PC-9 (cell line): ENCODE data around the gene SH3BP5L. TPM values are rescaled to one million over a fixed set of nuclear protein-coding genes. Genes with fewer than 3 reads are reported as not detected.

ENCODE experiments used
- BruUV-seq: library from RNA; stranded (reverse); fragments of 400-500 nt; replicated peaks from 2 replicates; lab custom pipeline; 2021; lab: Mats Ljungman, UMichigan
- CTCF ChIA-PET: fragments of 300-600 bp; sonication (Branson Sonifier 250); formaldehyde crosslinking; loops from one replicate; lab custom pipeline; 2022; ENCODE audit warnings: antibody characterized with exemption; lab: Charles Lee
- POLR2A ChIA-PET: fragments of 300-600 bp; sonication (Branson Sonifier 250); formaldehyde crosslinking; loops from one replicate; lab custom pipeline; 2022; ENCODE audit warnings: antibody characterized with exemption; ENCODE audit not compliant: unreplicated experiment; lab: Charles Lee
- DNase-seq, 2 experiments: peaks; one replicate each; pipeline versions ENCODE4 v3.0.0 to v3.0.0-alpha.2; 2015 to 2022; ENCODE audit warnings: mixed read lengths in 1 of 2
- H2AFZ ChIP-seq: fragments of 200-600 bp; sonication (generic); 2 replicates; pipeline ENCODE4 v1.8.1; 2017; ENCODE audit warnings: antibody characterized with exemption
- H3F3A ChIP-seq: fragments of 200-600 bp; sonication (generic); 2 replicates; pipeline ENCODE4 v1.8.1; 2017; ENCODE audit warnings: antibody characterized with exemption, mild to moderate bottlenecking, low read depth; ENCODE audit not compliant: insufficient read depth
- H3K27ac ChIP-seq: fragments of 200-600 bp; sonication (generic); 2 replicates; pipeline ENCODE4 v1.6.1; 2016; ENCODE audit warnings: mixed run types
- H3K27me3 ChIP-seq: fragments of 200-600 bp; sonication (generic); 2 replicates; pipeline ENCODE4 v1.6.1; 2016; ENCODE audit warnings: low read depth, mixed run types; ENCODE audit not compliant: insufficient read depth
- H3K36me3 ChIP-seq: fragments of 200-600 bp; sonication (generic); 2 replicates; pipeline ENCODE4 v1.6.1; 2016; ENCODE audit warnings: low read depth, mixed run types
- H3K4me1 ChIP-seq: fragments of 200-600 bp; sonication (generic); replicated peaks from 2 replicates; pipeline ENCODE4 v1.6.1; 2016; ENCODE audit warnings: mixed run types; ENCODE audit not compliant: insufficient read depth
- H3K4me2 ChIP-seq: fragments of 200-600 bp; sonication (generic); 2 replicates; pipeline ENCODE4 v1.6.1; 2017; ENCODE audit warnings: mixed run types
- H3K4me3 ChIP-seq: fragments of 200-600 bp; sonication (generic); 2 replicates; pipeline ENCODE4 v1.6.1; 2016; ENCODE audit warnings: mixed run types
- H3K79me2 ChIP-seq: fragments of 200-600 bp; sonication (generic); 2 replicates; pipeline ENCODE4 v1.6.1; 2017; ENCODE audit warnings: low read depth, mixed run types
- H3K9me2 ChIP-seq: fragments of 200-600 bp; sonication (generic); 2 replicates; pipeline ENCODE4 v1.8.1; 2017; ENCODE audit warnings: mild to moderate bottlenecking; ENCODE audit not compliant: insufficient read depth
- H3K9me3 ChIP-seq: fragments of 200-600 bp; sonication (generic); 2 replicates; pipeline ENCODE4 v1.8.1; 2016; ENCODE audit warnings: low read depth; ENCODE audit not compliant: insufficient read depth
- H4K20me1 ChIP-seq: fragments of 200-600 bp; sonication (generic); 2 replicates; pipeline ENCODE4 v1.8.1; 2017; ENCODE audit not compliant: insufficient read depth
- EZH2 ChIP-seq: fragments of 200-600 bp; sonication (generic); IDR thresholded peaks from 2 replicates; pipeline ENCODE4 v1.8.0; 2017; ENCODE audit warnings: antibody characterized with exemption, low read depth
- intact Hi-C: fragments of 100-400 bp; cut with micrococcal nuclease; formaldehyde crosslinking; loops from one replicate; pipeline ENCODE4 v1.10.0; 2022; ENCODE audit not compliant: unreplicated experiment
- total RNA-seq: library from RNA; stranded (reverse); gene quantifications from 2 replicates; pipeline ENCODE4 v1.2.3, GENCODE V29; 2021
- TF ChIP-seq, protein P1 (sequence below): fragments of 200-600 bp; sonication (generic); conservative IDR thresholded peaks from 2 replicates; pipeline ENCODE4 v1.6.1; 2017; ENCODE audit warnings: mixed run types, antibody characterized with exemption, mild to moderate bottlenecking, moderate library complexity

The SH3BP5L gene
- total RNA-seq, 1 experiment from 2014 or later, result 24.6 TPM

DNA sequence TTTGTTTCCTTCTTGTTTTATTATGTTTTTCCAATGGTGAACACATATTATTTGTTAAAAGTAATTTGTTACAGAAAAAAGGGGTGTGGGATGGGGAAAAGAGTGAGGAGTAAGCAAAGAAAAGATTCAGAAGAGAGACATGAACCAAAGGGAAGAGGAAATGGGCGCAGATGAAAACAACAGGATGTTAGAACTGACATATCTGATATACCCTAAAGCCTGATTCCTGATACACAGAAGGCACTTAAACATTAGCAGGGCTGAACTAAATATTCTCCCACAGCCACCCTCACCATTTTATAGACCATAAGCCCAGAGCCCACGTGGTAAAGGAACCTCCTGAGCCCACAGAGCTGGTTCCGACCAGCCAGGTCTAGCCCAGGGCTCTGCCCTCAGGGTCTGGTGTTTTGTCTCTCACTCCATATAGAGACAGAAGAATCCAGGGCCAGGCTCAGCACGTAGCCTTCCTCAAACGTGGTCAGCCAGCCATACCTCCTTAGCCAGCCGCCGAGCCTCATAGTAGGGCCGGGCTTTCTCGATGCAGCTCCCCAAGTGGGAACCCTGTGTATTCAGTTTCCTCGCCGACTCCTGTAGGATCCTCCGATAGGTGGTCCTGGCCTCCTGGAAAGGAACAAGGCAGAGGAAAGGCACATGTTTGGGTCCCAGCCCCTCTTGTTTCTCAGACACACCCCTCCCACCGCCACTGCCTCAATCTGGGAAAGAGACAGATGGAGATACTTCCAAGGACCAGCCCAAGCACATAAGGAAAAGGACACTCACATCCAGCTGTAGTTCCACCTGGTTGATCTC, 9.5 kb downstream of the SH3BP5L start:
- Histone ChIP-seq H3K4me3 (no peak overlapping the region), H3K9me2 (no peaks in the 10 kb centered on the region), H2AFZ (no peak overlapping the region), H3K4me1 (no peaks in the 10 kb centered on the region), H4K20me1 (no peaks in the 10 kb centered on the region), H3K79me2 (no peaks in the 10 kb centered on the region), H3F3A (no peaks in the 10 kb centered on the region), H3K4me2 (no peak overlapping the region), H3K36me3 (no peaks in the 10 kb centered on the region), H3K27ac (no peak overlapping the region), H3K27me3 (no peaks in the 10 kb centered on the region), H3K9me3 (no peaks in the 10 kb centered on the region)
- ChIA-PET CTCF (no interaction called here), POLR2A (no interaction called here)
- no peak for DNase-seq
- intact Hi-C loops, result no loop called here
- no TSS peak for BruUV-seq
- TF ChIP-seq EZH2, result no peak
- TF ChIP-seq, protein P1, sequence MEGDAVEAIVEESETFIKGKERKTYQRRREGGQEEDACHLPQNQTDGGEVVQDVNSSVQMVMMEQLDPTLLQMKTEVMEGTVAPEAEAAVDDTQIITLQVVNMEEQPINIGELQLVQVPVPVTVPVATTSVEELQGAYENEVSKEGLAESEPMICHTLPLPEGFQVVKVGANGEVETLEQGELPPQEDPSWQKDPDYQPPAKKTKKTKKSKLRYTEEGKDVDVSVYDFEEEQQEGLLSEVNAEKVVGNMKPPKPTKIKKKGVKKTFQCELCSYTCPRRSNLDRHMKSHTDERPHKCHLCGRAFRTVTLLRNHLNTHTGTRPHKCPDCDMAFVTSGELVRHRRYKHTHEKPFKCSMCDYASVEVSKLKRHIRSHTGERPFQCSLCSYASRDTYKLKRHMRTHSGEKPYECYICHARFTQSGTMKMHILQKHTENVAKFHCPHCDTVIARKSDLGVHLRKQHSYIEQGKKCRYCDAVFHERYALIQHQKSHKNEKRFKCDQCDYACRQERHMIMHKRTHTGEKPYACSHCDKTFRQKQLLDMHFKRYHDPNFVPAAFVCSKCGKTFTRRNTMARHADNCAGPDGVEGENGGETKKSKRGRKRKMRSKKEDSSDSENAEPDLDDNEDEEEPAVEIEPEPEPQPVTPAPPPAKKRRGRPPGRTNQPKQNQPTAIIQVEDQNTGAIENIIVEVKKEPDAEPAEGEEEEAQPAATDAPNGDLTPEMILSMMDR, result no peak

DNA sequence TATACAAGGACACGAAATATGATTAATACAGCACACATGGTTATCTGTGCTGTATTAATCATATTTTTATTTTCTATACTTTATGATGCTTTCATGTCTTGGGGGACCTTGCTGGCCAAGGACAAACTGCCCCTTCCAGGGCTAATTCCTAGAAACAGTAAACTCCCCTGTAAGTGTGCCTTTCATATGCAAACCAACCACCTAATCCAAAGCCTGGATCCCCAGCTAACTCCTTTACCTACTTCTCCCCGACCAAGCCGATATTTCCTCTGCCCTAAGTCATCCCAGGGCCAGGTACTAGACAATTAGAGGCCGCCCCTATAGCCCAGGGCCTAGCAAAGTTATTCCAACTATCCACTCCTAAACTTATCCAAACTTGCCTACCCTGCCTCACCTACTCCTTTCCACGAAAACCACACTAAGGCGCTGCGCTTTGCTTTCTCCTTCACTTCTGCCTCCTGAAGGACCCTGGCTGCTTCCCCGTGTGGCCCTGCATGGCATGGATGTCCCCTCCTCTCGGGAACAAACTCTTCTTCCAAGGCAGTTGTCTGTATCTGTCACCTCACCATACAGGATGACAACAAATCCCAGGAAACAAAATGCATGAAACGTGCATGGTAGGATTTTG, 10.2 kb downstream of the SH3BP5L start:
- Histone ChIP-seq H2AFZ (no peak overlapping the region), H4K20me1 (no peaks in the 10 kb centered on the region), H3K4me2 (no peak overlapping the region), H3K36me3 (no peaks in the 10 kb centered on the region), H3K79me2 (no peaks in the 10 kb centered on the region), H3K27ac (no peak overlapping the region), H3F3A (no peaks in the 10 kb centered on the region), H3K4me3 (no peak overlapping the region), H3K4me1 (no peaks in the 10 kb centered on the region), H3K27me3 (no peaks in the 10 kb centered on the region), H3K9me3 (no peaks in the 10 kb centered on the region), H3K9me2 (no peaks in the 10 kb centered on the region)
- no TSS peak for BruUV-seq
- intact Hi-C loops, result no loop called here
- POLR2A ChIA-PET, result no interaction called here
- CTCF ChIA-PET, result no interaction called here
- DNase-seq, result no peak
- TF ChIP-seq EZH2, result no peak
- TF ChIP-seq, protein P1, result no peak

DNA sequence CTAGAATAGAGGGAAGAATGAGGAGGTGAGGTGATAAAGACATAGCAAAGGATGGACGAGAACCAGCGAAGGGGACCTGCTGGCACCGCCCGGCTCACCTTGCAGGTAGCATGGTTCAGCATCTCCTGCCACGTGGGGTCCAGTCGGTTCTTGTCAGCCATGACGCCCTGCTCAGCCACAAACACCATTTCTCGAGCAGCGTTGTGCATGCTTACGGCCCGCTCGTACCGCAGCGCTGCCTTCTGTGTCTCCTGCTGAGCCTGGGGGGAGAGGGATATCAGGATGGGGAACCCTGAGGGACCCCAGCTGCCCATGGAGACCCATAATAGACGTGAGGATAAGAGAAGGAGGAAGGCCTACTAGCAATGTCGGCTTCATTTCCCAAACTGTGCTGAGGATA, 11.4 kb downstream of the SH3BP5L start:
- Histone ChIP-seq H3K4me2 (no peak overlapping the region), H3F3A (no peaks in the 10 kb centered on the region), H3K79me2 (no peaks in the 10 kb centered on the region), H3K9me2 (no peaks in the 10 kb centered on the region), H3K36me3 (no peaks in the 10 kb centered on the region), H3K9me3 (no peaks in the 10 kb centered on the region), H3K27me3 (no peaks in the 10 kb centered on the region), H3K4me1 (no peaks in the 10 kb centered on the region), H2AFZ (no peak overlapping the region), H3K27ac (no peak overlapping the region), H3K4me3 (no peak overlapping the region), H4K20me1 (no peaks in the 10 kb centered on the region)
- POLR2A ChIA-PET, result no interaction called here
- no TSS peak for BruUV-seq
- DNase-seq, result no peak
- intact Hi-C loops, result no loop called here
- TF ChIP-seq EZH2, result no peak
- TF ChIP-seq, protein P1, result no peak
- CTCF ChIA-PET, result no interaction called here
